Right lobe of liver (tissue), 4 donors: ENCODE measurements around the gene ID3.

Experiments
- POLR2A ChIP-seq: fragments of 450-650 bp; IDR thresholded peaks from one replicate; pipeline ENCODE4 v1.6.1; 2017; ENCODE audit warnings: antibody characterized with exemption, mild to moderate bottlenecking
- TF ChIP-seq, protein P1 (sequence below), 4 donors: fragments of 200-600 bp in 3 of 4; fragments of 450-650 bp in 1 of 4; IDR thresholded peaks; one replicate each; pipeline versions ENCODE4 v1.5.1 to v1.8.0; 2016 to 2022; ENCODE audit warnings: antibody characterized with exemption in 4 of 4, mild to moderate bottlenecking in 2 of 4
- donor health status: DM: no; HTN: no; CAD: no.
- donor health status: DM: no; HTN: no; CAD: no.
- donor health status: DM: no; HTN: yes; CAD: no.

DNA sequence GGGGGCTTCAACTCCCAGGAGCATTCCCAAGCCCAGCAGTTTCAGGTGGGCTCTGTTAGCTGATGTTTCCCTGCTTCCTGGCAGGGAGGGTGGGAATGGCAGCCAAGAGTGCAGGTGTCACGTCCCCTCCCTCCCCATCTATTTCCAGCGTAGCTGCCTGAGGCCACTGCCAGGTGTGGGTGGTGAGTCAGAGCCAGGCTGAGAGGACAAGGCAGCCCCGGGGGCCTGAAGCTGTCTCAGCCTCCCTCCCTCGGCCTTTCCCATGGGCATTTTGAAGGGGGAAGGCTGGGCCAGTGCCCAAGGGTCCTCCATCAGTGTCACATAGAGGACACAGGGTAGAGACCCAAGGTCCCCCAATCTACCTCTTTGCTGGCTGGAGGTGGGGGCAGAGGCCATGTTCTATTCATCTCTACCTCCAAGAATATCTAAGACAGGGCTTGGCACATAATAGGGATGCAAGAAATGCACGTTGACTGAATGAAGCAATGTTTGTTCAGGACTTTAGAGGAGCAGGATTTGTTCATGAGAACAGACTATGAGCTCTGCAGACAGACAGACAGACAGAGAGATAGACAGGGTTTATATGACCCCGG lies 34.4 kb upstream of the ID3 start:
- TF ChIP-seq, protein P1, sequence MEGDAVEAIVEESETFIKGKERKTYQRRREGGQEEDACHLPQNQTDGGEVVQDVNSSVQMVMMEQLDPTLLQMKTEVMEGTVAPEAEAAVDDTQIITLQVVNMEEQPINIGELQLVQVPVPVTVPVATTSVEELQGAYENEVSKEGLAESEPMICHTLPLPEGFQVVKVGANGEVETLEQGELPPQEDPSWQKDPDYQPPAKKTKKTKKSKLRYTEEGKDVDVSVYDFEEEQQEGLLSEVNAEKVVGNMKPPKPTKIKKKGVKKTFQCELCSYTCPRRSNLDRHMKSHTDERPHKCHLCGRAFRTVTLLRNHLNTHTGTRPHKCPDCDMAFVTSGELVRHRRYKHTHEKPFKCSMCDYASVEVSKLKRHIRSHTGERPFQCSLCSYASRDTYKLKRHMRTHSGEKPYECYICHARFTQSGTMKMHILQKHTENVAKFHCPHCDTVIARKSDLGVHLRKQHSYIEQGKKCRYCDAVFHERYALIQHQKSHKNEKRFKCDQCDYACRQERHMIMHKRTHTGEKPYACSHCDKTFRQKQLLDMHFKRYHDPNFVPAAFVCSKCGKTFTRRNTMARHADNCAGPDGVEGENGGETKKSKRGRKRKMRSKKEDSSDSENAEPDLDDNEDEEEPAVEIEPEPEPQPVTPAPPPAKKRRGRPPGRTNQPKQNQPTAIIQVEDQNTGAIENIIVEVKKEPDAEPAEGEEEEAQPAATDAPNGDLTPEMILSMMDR (IDR thresholded peaks at IDR 0.05): no peak
- TF ChIP-seq POLR2A: no peak
